IMR-90 (cell line): ENCODE measurements around the gene SEC61A1. TPM values are rescaled to one million over a fixed set of nuclear protein-coding genes. Genes with fewer than 3 reads are reported as not detected.
A peak's percentile ranks its signal among the peaks of the same experiment; 100 is the strongest.

Source experiments
- ATAC-seq: fragments of 200-7000 bp; cut with Tn5 transposase; 2 replicates; pipeline ENCODE4 v1.9.1; 2020; ENCODE audit warnings: low read depth, mild to moderate bottlenecking, moderate library complexity
- BruUV-seq: library from RNA; stranded (reverse); fragments of 400-500 nt; replicated peaks from 2 replicates; lab custom pipeline; 2021; lab: Mats Ljungman, UMichigan
- CTCF ChIA-PET: fragments of 300-600 bp; formaldehyde crosslinking; extraction: SDS; loops from one replicate; lab custom pipeline; 2021; ENCODE audit warnings: antibody characterized with exemption; lab: Yijun Ruan, JAX
- POLR2A ChIA-PET: fragments of 300-600 bp; sonication (Branson Sonifier 250); formaldehyde crosslinking; loops from one replicate; lab custom pipeline; 2022; ENCODE audit warnings: antibody characterized with exemption; ENCODE audit not compliant: unreplicated experiment; lab: Charles Lee
- DNase-seq: peaks from one replicate; pipeline ENCODE4 v3.0.0; 2013
- H2AFZ ChIP-seq: replicated peaks from 2 replicates; pipeline ENCODE3; 2013; ENCODE audit warnings: low read length, mild to moderate bottlenecking; ENCODE audit not compliant: poor library complexity
- H2AK5ac ChIP-seq: 2 replicates; pipeline ENCODE4 v1.6.1; 2013; ENCODE audit warnings: low read depth, low read length, inconsistent platforms
- H2AK9ac ChIP-seq: replicated peaks from 2 replicates; pipeline ENCODE3; 2013; ENCODE audit warnings: mild to moderate bottlenecking, low read depth, low read length, moderate library complexity; ENCODE audit not compliant: poor library complexity
- H2BK120ac ChIP-seq: 2 replicates; pipeline ENCODE4 v1.6.1; 2013; ENCODE audit warnings: low read depth, low read length, inconsistent platforms
- H2BK15ac ChIP-seq: 3 replicates; pipeline ENCODE4 v1.6.1; 2013; ENCODE audit warnings: low read depth, low read length, inconsistent platforms
- H2BK20ac ChIP-seq: 2 replicates; pipeline ENCODE4 v1.6.1; 2013; ENCODE audit warnings: low read depth, mild to moderate bottlenecking, inconsistent platforms, low read length, moderate library complexity
- H2BK5ac ChIP-seq: 2 replicates; pipeline ENCODE4 v1.6.1; 2013; ENCODE audit warnings: mild to moderate bottlenecking, low read depth, low read length, inconsistent platforms; ENCODE audit not compliant: poor library complexity, severe bottlenecking
- H3K14ac ChIP-seq: replicated peaks from 2 replicates; pipeline ENCODE4 v1.6.1; 2013; ENCODE audit warnings: low read depth, low read length, inconsistent platforms
- H3K18ac ChIP-seq: 2 replicates; pipeline ENCODE4 v1.6.1; 2013; ENCODE audit warnings: low read depth, low read length, control low read depth
- H3K23ac ChIP-seq: 2 replicates; pipeline ENCODE4 v1.6.1; 2013; ENCODE audit warnings: low read depth, low read length, inconsistent platforms
- H3K27ac ChIP-seq: 2 replicates; pipeline ENCODE4 v1.5.1; 2013; ENCODE audit warnings: mild to moderate bottlenecking, control low read depth, low read length; ENCODE audit not compliant: insufficient read depth
- H3K27me3 ChIP-seq: 2 replicates; pipeline ENCODE4 v1.6.1; 2013; ENCODE audit warnings: low read length; ENCODE audit not compliant: control insufficient read depth, insufficient read depth
- H3K36me3 ChIP-seq: 2 replicates; pipeline ENCODE4 v1.6.1; 2013; ENCODE audit warnings: low read length, mixed read lengths; ENCODE audit not compliant: control insufficient read depth, insufficient read depth
- H3K4ac ChIP-seq: 2 replicates; pipeline ENCODE4 v1.6.1; 2013; ENCODE audit warnings: low read depth, low read length, inconsistent platforms
- H3K4me1 ChIP-seq: 2 replicates; pipeline ENCODE4 v1.6.1; 2013; ENCODE audit warnings: low read length, mixed read lengths; ENCODE audit not compliant: control insufficient read depth, insufficient read depth
- H3K4me2 ChIP-seq: 2 replicates; pipeline ENCODE4 v1.6.1; 2013; ENCODE audit warnings: low read depth, mild to moderate bottlenecking, control low read depth, low read length, moderate library complexity
- H3K4me3 ChIP-seq: 2 replicates; pipeline ENCODE4 v1.5.1; 2013; ENCODE audit warnings: low read depth, mild to moderate bottlenecking, control low read depth, low read length, moderate library complexity; ENCODE audit not compliant: insufficient read depth
- H3K56ac ChIP-seq: 2 replicates; pipeline ENCODE4 v1.6.1; 2013; ENCODE audit warnings: low read length, inconsistent platforms; ENCODE audit not compliant: insufficient read depth; ENCODE audit errors: extremely low read depth
- H3K79me1 ChIP-seq, 2 experiments: 2 replicates each; pipeline ENCODE4 v1.6.1; 2013; ENCODE audit warnings: low read length in 2 of 2, inconsistent platforms in 1 of 2, low read depth in 1 of 2
- H3K9ac ChIP-seq: 2 replicates; pipeline ENCODE4 v1.6.1; 2013; ENCODE audit warnings: low read depth, low read length, control low read depth
- H3K9me1 ChIP-seq: 2 replicates; pipeline ENCODE4 v1.6.1; 2013; ENCODE audit warnings: low read length, inconsistent platforms; ENCODE audit not compliant: insufficient read depth
- H3K9me3 ChIP-seq: 2 replicates; pipeline ENCODE4 v1.6.1; 2013; ENCODE audit warnings: low read length; ENCODE audit not compliant: control insufficient read depth, insufficient read depth
- H4K20me1 ChIP-seq: 2 replicates; pipeline ENCODE4 v1.6.1; 2013; ENCODE audit warnings: low read length, inconsistent platforms; ENCODE audit not compliant: insufficient read depth
- H4K5ac ChIP-seq: 2 replicates; pipeline ENCODE4 v1.6.1; 2013; ENCODE audit warnings: mild to moderate bottlenecking, low read depth, low read length, control low read depth
- H4K8ac ChIP-seq, 2 experiments: 2 replicates each; pipeline ENCODE4 v1.6.1; 2013; ENCODE audit warnings: low read depth in 2 of 2, low read length in 2 of 2, control low read depth in 1 of 2, inconsistent platforms in 1 of 2
- H4K91ac ChIP-seq: 2 replicates; pipeline ENCODE4 v1.6.1; 2013; ENCODE audit warnings: low read depth, low read length, inconsistent platforms; ENCODE audit not compliant: insufficient read depth
- BHLHE40 ChIP-seq: fragments of 150-350 bp; IDR thresholded peaks from 2 replicates; pipeline ENCODE4 v1.6.1; 2016; ENCODE audit warnings: mild to moderate bottlenecking, low read depth, low read length
- CEBPB ChIP-seq: IDR thresholded peaks from 2 replicates; pipeline ENCODE4 v1.6.1; 2012; ENCODE audit warnings: low read depth, low read length, improper control_type of control experiment
- CHD1 ChIP-seq: IDR thresholded peaks from 2 replicates; pipeline ENCODE4 v1.6.1; 2012; ENCODE audit warnings: low read depth, low read length, improper control_type of control experiment
- MAFK ChIP-seq: IDR thresholded peaks from 2 replicates; pipeline ENCODE4 v1.6.1; 2012; ENCODE audit warnings: low read depth, low read length, improper control_type of control experiment
- MAZ ChIP-seq: IDR thresholded peaks from 2 replicates; pipeline ENCODE4 v1.6.1; 2012; ENCODE audit warnings: low read depth, mild to moderate bottlenecking, low read length, improper control_type of control experiment, moderate library complexity, borderline replicate concordance
- MXI1 ChIP-seq: IDR thresholded peaks from 2 replicates; pipeline ENCODE4 v1.6.1; 2012; ENCODE audit warnings: low read depth, mild to moderate bottlenecking, low read length, moderate library complexity, borderline replicate concordance
- NFE2L2 ChIP-seq: fragments of 150-350 bp; IDR thresholded peaks from 2 replicates; pipeline ENCODE4 v1.6.1; 2016; ENCODE audit warnings: low read depth, mild to moderate bottlenecking, low read length
- POLR2A ChIP-seq: IDR thresholded peaks from 2 replicates; pipeline ENCODE4 v1.6.1; 2012; ENCODE audit warnings: mild to moderate bottlenecking, low read depth, low read length
- RAD21 ChIP-seq: IDR thresholded peaks from 2 replicates; pipeline ENCODE4 v1.6.1; 2012; ENCODE audit warnings: low read length, improper control_type of control experiment
- RCOR1 ChIP-seq: IDR thresholded peaks from 2 replicates; pipeline ENCODE4 v1.6.1; 2012; ENCODE audit warnings: mild to moderate bottlenecking, low read length, improper control_type of control experiment; ENCODE audit not compliant: insufficient replicate concordance
- RFX5 ChIP-seq: IDR thresholded peaks from 2 replicates; pipeline ENCODE4 v1.8.0; 2012; ENCODE audit warnings: low read depth, mild to moderate bottlenecking, low read length, moderate library complexity
- SMC3 ChIP-seq: fragments of 150-350 bp; IDR thresholded peaks from 2 replicates; pipeline ENCODE4 v1.6.1; 2016; ENCODE audit warnings: low read depth, mild to moderate bottlenecking, antibody characterized with exemption, low read length, moderate library complexity
- USF2 ChIP-seq: fragments of 150-350 bp; IDR thresholded peaks from 2 replicates; pipeline ENCODE4 v1.6.1; 2017; ENCODE audit warnings: mild to moderate bottlenecking, antibody characterized with exemption, low read length, low read depth
- WGBS, 2 experiments: methylation state at CpG; one replicate each; pipeline versions ENCODE4 v1.1.5 to v1.1.7; 2013; ENCODE audit warnings: missing lambda C conversion rate in 2 of 2; ENCODE audit not compliant: insufficient read length in 1 of 2; ENCODE audit errors: extremely low coverage in 2 of 2; 5-methylcytosine and 5-hydroxymethylcytosine counted together
- dilution Hi-C: fragments of 300-500 bp; cut with HindIII; formaldehyde crosslinking; loops from one replicate; pipeline ENCODE4 v1.14.3; 2018; ENCODE audit warnings: low sequenced_read_pairs; ENCODE audit not compliant: unreplicated experiment
- in situ Hi-C: fragments of 300-500 bp; cut with MboI; formaldehyde crosslinking; loops from 3 replicates; pipeline ENCODE4 v1.14.3; 2019; ENCODE audit warnings: low sequenced_read_pairs, inconsistent platforms, mixed read lengths
- intact Hi-C: fragments of 100-400 bp; cut with micrococcal nuclease; formaldehyde crosslinking; loops from 2 replicates; pipeline ENCODE4 v1.10.0; 2022
- polyA plus RNA-seq, 3 experiments: library from polyadenylated mRNA; depleted of rRNA; stranded (reverse); fragments of >200 nt; gene quantifications; 2 replicates each; pipeline ENCODE4 v1.2.3, GENCODE V29; 2012; ENCODE audit warnings: low replicate concordance in 1 of 3
- total RNA-seq: library from RNA; depleted of rRNA; stranded (reverse); fragments of >200 nt; gene quantifications from 2 replicates; pipeline ENCODE4 v1.2.3, GENCODE V29; 2012
- TF ChIP-seq, protein P1 (sequence below): conservative IDR thresholded peaks from 2 replicates; pipeline ENCODE4 v1.5.1; 2012; ENCODE audit warnings: mild to moderate bottlenecking, low read depth, low read length, improper control_type of control experiment

Gene SEC61A1
- total and polyA plus RNA-seq, 2 of the 4 experiments (the other 2 are of a cell fraction) = 377 to 478 TPM

- intact Hi-C loops = loop anchor here (5.0 to 10.0 kb wide), 3 partner anchors 59 to 506 kb away; no protein-coding TSS in a partner anchor
- Histone ChIP-seq H3K23ac (no peak overlapping the region), H3K9me3 (no peaks in the 10 kb centered on the region), H3K56ac (no peak overlapping the region), H2BK15ac (no peak overlapping the region), H2BK120ac (0 out of 2 replicates have a peak overlapping the region, but pooled peaks have one; percentile 6), H2AFZ (peak overlapping the region; percentile 54), H2AK5ac (peak overlapping the region; percentile 44), H4K5ac (peak overlapping the region; percentile 38), H3K27ac (peak overlapping the region; percentile 2; the same call in 1 of the 2 replicates), H3K14ac (no peak overlapping the region), H3K36me3 (peaks cover 26% of the 10 kb centered on the region), H4K91ac (no peak overlapping the region), H3K4ac (peak overlapping the region; percentile 51), H4K20me1 (peaks cover 57% of the 10 kb centered on the region), H3K4me2 (peak overlapping the region; percentile 59), H2AK9ac (peak overlapping the region; percentile 23), H3K18ac (no peak overlapping the region; the same call in 1 of the 2 replicates), H3K4me1 (peaks cover 27% of the 10 kb centered on the region), H3K9ac (no peak overlapping the region; the same call in 1 of the 2 replicates), H2BK5ac (peak overlapping the region; percentile 6), H4K8ac (peak overlapping the region; percentile 41 to 52; a peak in 2 of 4 replicates), H3K79me1 (peaks cover 9 to 58% of the 10 kb centered on the region in 2 experiments; a peak in 2 of 4 replicates), H3K27me3 (no peaks in the 10 kb centered on the region), H3K9me1 (peaks cover 14% of the 10 kb centered on the region), H2BK20ac (no peak overlapping the region), H3K4me3 (peak overlapping the region; percentile 17; the same call in 1 of the 2 replicates)
- BruUV-seq = no TSS peak
- no peak for TF ChIP-seq RCOR1
- no peak for TF ChIP-seq USF2
- peak; percentile 85 for TF ChIP-seq RAD21
- TF ChIP-seq CHD1 = no peak
- no peak for TF ChIP-seq NFE2L2
- peak; percentile 31; the same call in 1 of the 2 replicates for TF ChIP-seq BHLHE40
- peak; percentile 80; the same call in 1 of the 2 replicates for TF ChIP-seq MAZ
- no peak for TF ChIP-seq POLR2A
- no peak for TF ChIP-seq MAFK
- no peak for TF ChIP-seq RFX5
- 0 out of 2 replicates have a peak, but pooled peaks have one; percentile 43 for TF ChIP-seq MXI1
- TF ChIP-seq, protein P1, sequence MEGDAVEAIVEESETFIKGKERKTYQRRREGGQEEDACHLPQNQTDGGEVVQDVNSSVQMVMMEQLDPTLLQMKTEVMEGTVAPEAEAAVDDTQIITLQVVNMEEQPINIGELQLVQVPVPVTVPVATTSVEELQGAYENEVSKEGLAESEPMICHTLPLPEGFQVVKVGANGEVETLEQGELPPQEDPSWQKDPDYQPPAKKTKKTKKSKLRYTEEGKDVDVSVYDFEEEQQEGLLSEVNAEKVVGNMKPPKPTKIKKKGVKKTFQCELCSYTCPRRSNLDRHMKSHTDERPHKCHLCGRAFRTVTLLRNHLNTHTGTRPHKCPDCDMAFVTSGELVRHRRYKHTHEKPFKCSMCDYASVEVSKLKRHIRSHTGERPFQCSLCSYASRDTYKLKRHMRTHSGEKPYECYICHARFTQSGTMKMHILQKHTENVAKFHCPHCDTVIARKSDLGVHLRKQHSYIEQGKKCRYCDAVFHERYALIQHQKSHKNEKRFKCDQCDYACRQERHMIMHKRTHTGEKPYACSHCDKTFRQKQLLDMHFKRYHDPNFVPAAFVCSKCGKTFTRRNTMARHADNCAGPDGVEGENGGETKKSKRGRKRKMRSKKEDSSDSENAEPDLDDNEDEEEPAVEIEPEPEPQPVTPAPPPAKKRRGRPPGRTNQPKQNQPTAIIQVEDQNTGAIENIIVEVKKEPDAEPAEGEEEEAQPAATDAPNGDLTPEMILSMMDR = peak; percentile 96
- TF ChIP-seq CEBPB = no peak
- TF ChIP-seq SMC3 = peak; percentile 79
- 25% methylated on average over 8 of the region's 78 CpGs; no CpG with 5 or more reads in 1 of the 2 experiments for WGBS, 2 experiments
- dilution Hi-C loops = no loop called here
- POLR2A ChIA-PET = no interaction called here
- DNase-seq (peak; percentile 79), ATAC-seq (peak; percentile 88)
- in situ Hi-C loops = loop anchor here (10.0 kb wide), 1 partner anchor 49 kb away; the partner anchor contains the start of gene RUVBL1
- CTCF ChIA-PET = interaction anchor here (0.6 kb wide), 1 partner anchor 10 kb away, joined by 3 read pairs; no protein-coding TSS in a partner anchor
These were observed 23.6 kb downstream of the SEC61A1 start for GRCh38 chr3:128075522-128076482.
